Measurements from ENCODE around the gene KRTAP12-2.
"Not testable (repeated sequence)": the region's sequence is repeated elsewhere in the genome, so short reads cannot be mapped to it uniquely, and the experiment has no call there.

Gene KRTAP12-2

DNA sequence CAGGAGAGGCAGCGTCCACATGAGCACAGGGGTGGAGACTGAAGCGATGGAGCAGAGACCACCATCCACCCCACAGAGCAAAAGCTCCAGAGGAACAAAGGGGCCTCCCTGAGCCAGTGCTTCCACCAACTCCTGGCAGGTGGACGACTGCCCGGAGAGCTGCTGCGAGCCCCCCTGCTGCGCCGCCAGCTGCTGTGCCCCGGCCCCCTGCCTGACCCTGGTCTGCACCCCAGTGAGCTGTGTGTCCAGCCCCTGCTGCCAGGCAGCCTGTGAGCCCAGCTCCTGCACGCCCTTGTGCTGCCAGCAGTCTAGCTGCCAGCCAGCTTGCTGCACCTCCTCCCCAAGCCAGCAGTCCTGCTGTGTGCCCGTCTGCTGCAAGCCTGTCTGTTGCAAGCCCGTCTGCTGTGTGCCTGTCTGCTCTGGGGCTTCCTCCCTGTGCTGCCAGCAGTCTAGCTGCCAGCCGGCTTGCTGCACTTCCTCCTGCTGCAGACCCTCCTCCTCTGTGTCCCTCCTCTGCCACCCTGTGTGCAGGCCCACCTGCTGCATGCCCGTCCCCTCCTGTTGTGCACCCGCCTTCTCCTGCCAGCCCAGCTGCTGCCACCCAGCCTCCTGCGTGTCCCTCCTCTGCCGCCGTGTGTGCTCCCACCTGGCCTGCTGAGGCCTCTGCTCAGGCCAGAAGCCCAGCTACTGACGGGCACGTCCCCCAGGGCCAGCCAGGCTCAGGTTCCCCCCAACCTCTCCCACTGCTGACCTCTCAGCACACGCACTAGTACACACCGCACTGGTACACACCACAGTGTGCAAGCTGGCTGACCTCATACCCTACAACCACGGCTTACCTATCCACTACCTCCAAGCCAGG lies 35.6 kb upstream of the KRTAP12-2 start:
- no peak for DNase-seq

DNA sequence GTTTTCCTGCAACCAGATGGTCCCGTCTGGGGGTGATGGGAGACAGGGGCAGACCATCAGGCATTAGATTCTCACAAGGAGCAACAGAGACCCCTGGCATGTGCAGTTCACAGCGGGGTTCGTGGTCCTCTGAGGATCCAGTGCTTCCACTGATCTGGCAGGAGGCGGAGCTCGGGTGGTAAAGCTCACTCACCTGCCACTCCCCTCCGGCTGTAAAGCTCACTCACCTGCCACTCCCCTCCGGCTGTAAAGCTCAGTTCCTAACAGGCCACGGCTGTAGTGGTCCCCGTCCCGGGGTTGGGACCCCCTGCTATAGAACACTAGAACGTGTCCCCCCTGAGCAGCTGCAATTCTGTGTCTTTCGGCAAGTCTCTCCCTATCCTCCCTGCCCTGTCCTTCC lies 34.8 kb upstream of the KRTAP12-2 start:
- no peak for DNase-seq

DNA sequence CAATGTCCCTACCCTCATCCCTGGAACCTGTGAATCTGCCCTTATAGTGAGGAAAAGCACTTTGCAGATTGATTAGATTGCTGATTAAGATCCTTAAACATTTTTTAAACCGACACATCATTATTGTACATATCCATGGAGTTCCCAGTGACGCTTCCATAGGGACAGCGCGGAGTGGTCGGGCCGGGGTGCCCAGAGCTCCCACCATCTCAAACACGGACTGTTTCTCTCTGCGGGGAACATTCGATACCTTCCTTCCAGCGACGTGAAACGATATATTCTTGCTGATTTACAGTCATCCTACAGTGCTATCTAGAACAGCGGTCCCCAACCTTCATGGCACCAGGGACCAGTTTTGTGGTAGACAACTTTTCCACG lies 34.3 kb upstream of the KRTAP12-2 start:
- no peak for DNase-seq

DNA sequence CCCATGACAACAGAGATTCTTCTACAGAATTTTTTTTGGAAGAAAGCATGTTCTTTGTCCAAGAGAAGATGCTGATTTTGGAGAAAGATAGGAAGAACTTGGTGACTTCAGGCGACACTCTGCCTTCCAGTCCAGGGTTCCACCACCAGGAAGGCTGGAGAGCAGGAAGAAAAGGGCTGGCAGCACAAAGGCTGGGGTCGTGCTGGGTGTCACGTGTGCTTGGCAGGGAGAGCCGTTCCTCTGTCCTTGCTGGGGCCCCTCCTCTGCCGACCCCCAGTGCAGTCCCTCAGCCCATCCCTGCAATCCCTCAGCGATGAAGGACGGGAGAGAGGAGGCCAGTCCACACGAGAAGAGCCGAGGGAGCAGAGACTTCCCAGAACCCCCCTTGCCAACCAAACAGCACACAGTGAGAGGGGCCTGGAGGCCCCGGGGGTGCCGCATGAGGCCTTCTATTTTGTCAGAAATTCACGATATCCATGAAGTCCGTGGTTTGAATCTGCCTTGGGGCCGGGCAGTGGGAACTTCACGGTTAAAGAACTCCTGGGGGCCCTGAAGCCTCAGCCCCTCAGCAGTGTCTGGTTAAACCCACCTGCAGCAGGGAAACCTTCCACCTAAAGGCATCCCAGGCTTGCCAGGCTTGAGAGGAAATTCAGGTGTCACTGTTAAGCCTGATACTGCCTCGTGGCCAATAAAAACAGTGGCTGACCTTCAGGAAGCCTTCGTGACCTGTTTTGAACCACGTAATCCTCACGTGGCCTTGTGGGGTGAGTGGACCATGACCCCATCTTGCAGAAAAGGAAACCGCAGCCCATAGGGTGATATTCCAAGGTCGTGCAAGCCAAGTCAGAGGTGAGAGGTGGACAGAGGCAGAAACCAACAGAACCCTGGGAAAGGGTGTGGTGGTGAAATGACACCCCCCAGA lies 33.6 kb upstream of the KRTAP12-2 start:
- no peak for DNase-seq

DNA sequence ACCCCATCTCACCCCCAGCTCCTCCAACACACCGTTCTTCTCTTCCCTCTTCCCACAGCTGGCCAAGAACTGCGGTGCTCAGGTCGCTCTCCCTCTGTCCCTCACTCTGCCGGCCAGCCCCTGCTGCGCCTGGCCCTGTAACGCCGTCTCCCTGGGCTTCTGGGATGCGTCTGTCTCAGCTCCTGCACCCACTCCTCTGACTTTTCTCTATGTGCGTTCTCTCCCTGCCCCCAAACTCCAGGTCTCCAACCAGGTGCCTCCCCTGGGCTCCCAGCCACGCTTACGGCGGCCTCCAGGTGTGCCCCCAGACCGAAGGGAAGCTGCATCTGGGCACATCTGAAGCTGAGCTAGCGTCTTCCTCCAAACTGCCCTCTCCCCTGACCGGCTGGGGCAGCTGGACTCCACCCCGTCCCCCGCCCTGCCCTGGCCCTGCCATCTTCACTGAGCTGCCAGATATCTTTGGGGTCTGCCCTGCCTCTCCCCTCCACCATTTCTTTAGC lies 32.8 kb upstream of the KRTAP12-2 start:
- DNase-seq, result no peak

DNA sequence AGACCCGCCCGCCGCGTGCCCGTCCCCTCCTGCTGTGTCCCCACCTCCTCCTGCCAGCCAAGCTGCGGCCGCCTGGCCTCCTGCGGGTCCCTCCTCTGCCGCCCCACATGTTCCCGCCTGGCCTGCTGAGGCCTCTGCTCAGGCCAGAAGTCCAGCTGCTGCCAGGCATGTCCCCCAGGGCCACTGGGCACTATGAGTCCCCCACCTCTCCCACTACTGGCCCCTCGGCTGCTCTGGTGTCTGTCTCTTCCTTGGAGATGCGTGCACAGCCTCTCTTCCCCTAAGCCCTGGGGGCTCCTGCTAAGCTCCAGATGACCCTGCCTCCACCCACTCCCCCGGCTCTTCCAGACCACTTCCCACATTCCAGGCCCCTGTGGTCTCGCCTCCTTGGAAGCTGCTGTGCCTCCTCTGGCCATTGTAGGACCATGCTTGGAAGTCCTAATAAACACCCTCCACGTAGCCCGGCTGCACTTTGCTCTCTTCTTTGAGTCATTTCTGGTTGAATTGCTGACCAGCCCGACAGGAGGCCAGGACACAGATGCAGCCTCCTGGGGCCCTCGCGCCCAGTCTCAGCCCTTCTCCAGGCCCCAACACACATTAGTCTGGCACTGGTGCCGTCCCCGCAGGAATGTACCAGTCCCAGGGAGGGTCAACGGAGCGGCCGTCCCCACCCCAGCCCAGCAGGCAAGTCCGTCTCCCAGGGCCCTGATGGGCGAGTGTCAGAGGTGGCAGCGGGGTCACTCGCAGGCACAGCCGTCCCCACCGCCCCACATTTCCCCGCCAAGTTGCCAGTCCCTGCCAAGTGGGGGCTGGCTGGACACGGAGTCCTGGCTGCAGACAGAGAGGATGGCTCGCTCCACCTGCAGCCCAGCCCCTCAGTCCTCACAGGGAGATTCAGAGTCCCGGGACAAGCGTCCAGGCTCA lies 31.3 kb upstream of the KRTAP12-2 start:
- DNase-seq, result no peak

DNA sequence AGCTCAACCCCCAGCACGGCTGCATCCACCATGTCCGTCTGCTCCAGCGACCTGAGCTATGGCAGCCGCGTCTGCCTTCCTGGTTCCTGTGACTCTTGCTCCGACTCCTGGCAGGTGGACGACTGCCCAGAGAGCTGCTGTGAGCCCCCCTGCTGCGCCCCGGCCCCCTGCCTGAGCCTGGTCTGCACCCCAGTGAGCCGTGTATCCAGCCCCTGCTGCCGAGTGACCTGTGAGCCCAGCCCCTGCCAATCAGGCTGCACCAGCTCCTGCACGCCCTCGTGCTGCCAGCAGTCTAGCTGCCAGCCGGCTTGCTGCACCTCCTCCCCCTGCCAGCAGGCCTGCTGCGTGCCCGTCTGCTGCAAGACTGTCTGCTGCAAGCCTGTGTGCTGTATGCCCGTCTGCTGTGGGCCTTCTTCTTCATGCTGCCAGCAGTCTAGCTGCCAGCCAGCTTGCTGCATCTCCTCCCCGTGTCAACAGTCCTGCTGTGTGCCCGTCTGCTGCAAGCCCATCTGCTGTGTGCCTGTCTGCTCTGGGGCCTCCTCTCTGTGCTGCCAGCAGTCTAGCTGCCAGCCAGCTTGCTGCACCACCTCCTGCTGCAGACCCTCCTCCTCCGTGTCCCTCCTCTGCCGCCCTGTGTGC lies 30.6 kb upstream of the KRTAP12-2 start, which contains the start of gene KRTAP10-12:
KRTAP10-12 (plus strand) TSS at position 1 of the 639 bp plus-strand sequence; CDS start at position 31, 30 bp downstream.
- not testable (repeated sequence) for DNase-seq

DNA sequence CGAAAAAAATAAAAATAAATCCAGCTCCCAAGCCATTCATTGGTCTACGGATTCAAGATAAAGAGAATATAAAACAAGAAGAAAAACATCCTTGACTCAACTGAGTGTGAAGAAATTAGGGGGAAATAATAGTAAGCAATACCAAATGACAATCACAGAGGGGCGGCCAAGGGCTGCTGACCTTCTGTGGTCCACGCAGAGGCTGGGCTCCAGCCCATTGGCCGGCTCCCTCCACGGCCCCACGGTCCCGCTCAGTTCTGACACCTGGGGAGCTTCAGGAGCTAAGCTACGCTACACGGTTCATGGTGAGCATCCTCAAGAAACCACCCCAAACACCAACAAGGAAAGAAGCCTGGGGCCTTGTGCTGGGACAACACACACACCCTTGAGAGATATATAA lies 29.8 kb upstream of the KRTAP12-2 start:
- no peak for DNase-seq

DNA sequence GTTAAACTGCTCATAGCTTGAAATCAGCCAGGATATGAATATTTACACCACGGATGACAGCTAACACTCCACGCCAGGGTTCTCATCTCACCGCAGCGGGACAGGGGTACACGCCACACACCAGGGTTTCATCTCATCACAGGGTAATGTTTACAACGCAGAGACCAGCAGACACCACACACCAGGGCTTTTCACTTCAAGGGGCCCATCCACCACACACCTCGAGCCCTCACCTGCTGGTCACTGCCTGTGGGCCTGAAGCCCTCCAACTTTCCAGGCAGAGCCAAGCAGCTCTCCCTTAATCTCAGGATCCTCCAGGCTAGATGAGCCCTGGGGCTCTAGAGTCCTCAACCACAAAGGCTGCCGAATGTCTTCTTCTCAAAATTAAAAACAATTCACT lies 28.9 kb upstream of the KRTAP12-2 start:
- DNase-seq, result no peak

DNA sequence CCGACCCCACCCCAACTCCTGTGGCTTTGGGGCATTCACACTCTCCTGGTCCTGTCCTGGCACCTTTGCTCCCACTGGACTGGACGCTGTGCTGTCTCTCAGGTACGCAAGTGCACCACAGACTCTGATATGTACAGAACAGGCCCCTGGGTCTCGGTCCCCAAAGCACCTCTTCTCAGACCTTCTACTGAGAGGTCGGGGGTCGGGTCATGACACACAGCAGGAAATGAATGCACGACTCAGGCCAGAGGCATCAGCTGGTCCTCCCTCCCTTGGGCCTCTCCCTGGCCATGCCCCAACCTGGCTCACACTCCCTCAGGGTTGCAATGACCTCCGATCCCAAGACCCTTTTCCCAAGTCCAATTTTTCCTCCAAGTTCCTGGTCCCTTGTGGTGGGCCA lies 28.5 kb upstream of the KRTAP12-2 start:
- no peak for DNase-seq

DNA sequence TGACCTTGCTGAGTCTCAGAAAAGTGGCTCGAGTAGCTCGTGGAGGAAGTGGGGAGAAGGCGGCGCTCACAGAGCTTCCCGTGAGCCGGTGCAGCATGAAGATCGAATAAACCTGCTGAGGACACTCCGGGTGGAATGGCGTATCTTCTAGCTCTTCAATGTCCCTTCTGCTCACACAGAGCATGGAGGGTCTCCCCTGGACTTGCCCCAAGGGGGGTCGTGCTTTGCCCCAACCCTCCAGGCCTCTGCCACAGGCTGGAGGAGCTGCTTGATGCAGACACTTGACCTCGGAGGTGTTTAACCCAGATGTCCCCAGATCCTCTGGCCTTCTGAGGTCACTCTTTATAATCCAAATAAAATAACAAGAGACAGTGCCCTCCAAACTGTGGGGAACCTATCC lies 28.0 kb upstream of the KRTAP12-2 start:
- DNase-seq, result no peak

DNA sequence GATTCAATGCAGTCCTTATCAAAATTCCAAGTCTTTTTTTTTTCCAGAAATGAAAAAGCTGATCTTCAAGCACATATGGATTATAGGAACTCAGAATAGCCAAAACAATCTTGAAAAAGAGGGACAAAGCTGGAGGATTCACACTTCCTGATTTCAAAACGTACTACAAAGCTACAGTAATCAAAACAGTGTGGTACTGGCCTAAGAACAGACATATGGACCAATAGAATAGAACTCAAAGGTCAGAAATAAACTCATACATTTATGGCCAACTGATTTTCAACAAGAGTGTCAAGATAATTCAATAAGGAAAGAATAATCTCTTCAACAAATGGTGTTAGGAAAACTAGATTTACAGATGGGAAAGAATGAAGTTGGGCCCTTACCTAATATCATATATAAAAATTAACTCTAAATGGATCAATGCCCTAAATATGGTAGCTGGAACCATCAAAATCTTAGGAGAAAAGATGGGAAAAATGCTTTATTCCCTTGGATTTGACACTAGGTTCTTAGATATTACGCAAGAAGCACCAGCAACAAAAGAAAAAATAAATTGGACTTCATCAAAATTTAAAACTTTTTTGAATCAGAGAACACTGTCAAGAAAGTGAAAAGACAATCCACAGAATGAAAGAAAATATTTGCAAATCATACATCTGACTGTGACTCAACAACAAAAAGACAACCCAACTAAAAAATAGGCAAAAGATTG lies 26.2 kb upstream of the KRTAP12-2 start:
- no peak for DNase-seq

DNA sequence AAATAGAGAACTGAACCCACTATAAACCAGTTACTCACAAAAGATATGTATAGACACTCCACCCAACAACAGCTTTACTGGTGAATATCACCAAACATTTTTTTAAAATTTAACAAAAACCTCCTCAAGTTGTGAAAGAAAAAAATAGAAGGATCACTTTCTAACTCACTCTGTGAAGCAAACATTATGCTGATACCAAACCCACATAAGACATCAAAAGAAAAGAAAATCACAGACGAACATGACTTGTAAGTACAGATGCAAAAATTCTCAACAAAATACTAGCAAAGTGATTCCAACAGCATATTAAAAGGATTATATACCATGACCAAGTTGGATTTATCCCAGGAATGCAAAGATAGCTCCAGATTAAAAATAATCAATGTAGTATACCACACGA lies 25.0 kb upstream of the KRTAP12-2 start:
- DNase-seq, result no peak

DNA sequence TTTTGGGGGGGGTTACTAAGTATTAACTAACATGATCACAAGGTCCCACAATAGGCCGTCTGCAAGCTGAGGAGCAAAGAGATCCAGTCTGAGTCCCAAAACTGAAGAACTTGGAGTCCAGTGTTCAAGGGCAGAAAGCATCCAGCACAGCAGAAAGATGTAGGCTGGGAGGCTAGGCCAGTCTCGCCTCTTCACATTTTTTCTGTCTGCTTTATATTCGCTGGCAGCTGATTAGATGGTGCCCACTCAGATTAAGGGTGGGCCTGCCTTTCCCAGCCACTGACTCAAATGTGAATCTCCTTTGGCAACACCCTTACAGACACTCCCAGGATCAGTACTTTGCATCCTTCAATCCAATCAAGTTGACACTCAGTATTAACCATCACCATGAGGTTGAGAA lies 23.0 kb upstream of the KRTAP12-2 start:
- not testable (repeated sequence) for DNase-seq

DNA sequence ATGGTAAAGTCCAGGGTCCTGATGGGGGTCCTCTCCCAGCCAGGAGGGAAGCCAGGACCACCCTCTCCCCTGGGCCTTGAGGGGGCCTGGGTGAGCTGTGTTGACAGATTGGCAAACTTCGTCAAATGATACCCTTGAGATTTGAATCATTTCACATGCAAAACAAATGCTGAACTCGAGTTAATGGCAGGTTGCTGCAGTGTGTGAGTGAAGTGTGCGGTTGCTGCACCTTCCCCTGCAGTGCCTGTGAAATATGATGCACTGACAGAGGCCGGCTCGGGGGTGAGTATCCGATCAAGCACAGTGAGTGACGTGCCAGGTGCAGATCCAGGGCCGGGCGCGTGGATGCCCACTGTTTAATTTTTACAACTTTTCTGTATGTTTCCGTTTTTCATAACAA lies 20.9 kb upstream of the KRTAP12-2 start:
- DNase-seq, result no peak

DNA sequence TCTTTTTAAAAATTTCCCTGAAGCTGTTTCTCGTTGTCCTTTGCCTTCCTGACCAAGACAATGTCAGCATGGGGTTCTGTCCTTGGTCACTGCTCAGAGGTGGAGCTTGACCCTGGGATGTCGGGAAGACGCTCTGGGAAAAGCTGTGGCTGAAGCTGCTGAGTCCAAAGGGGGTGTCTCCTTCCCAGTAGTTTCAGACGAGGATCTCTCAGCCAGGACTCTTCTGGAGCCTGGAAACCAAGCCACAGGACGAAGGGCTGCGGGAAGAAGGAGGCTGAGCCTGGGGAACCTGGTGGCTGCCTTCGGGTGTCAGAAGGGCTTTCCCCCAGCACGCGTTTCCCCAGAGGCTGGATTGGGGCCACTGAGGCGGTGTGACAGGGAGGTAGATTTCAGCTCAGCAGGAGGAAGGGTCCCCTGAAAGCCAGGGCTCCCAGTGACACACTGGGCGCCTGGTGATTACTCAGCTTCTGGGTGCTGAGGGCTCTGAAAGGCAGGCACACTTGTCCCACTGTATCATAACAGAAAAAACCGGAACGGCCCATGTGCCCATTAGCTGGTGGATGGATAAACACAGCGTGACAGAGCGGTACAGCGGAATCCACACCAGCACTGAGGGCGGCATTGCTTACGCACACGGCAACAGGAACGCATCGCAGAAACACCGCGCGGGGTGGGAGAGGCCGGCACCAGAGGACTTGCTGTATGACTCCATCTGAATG lies 20.3 kb upstream of the KRTAP12-2 start:
- no peak for DNase-seq

DNA sequence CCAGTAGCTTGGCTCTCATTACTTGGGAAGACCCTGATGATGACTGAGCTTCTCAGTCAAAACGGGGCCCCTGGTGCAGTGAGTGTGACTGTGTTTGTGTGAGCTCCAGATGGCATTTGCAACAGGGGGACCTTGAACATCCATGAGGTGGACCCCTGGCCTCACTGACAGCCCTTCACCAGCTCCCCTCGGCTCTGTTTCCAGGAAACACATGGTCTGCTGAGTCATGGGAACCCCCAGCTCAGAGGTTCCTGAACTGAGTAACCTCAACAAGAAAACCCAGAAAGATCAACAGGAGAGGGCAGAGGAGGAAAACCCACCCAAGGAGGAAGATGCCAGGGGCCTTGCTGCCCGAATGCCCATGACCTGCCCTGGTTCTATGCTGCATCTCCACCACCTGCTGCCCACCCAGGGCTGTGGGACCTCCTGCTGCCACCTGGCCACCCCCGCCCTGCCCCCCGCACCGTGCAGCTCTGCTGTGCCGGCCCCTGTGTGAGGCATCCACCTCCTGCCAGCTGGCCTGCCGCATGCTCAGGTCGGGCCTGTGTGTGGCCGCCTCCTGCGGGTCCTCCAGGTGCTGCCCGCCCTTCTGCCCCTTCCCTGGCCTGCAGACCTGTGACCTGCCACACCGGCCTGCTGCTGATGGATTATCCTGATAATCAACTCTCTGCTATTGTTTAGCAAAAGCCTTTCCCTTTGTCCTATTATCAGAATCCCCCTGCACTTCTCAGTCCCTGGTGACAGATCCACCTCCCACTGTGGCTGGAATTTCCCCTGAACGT lies 19.5 kb upstream of the KRTAP12-2 start:
- DNase-seq, result no peak

DNA sequence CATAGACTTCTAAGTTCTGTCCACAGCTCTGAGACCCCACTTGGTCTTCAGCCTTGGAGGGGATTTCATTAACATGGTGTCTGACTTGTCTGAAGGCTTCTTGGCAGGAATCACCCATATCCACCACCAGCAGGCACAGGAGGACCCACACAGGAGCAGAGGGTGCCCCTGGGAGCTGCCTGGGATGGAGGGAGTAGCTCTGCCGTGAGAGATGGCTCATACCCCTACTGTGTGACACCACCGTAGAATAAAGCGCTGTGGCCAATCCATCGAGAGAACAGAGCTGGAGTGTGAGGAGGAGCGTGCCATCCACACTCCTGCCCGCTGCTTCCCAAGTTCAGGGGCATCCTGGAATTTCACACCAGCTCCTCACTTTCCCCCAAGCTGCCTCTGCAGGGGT lies 18.3 kb upstream of the KRTAP12-2 start:
- not testable (repeated sequence) for DNase-seq

DNA sequence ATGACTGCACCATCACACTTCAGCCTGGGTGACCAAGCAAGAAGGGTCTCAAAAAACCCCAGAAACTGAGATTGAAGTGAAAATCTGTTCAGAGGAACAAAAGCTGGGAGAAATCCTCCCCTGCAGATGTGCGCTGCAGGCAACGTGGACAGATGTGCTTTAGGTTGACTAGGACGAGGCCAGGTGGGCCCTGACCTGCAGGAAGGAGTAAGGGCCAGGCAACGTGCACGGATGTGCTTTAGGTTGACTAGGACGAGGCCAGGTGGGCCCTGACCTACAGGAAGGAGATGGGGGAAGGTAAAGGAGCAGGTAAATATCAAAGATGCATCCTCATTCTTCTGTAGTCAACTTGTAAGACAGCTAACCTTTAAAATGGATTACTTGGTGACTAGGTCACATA lies 17.8 kb upstream of the KRTAP12-2 start:
- no peak for DNase-seq

DNA sequence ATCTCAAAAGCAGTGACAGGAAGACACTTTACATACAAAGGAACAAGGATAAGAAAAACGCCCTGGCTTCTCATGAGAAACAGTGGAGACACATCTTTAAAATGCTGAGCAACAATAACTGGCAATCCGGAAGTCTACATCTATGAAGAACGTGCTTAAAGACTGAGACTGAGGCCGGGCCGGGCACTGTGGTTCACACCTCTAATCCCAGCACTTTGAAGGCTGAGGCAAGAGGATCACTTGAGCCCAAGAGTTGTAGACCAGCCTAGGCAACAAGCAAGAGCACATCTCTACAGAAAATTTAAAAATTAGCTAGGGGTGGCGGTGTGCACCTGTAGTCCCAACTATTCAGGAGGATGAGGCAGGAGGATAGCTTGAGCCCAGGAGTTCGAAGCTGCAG lies 17.4 kb upstream of the KRTAP12-2 start:
- DNase-seq, result no peak

Measured in CD4-positive, alpha-beta T cell treated with Interferon gamma for 1 hour (primary cell).